Trophoblast cell (in vitro differentiated cells and primary cell): ENCODE data around the gene AHI1.

Experiments
- DNase-seq, 2 donors: peaks; one replicate each; pipeline ENCODE4 v3.0.0-alpha.2; 2016
- H2AFZ ChIP-seq: 2 replicates; pipeline ENCODE4 v1.6.1; 2013; ENCODE audit warnings: low read length, moderate library complexity, mild to moderate bottlenecking; ENCODE audit not compliant: insufficient read depth, poor library complexity
- H2AK5ac ChIP-seq: 2 replicates; pipeline ENCODE4 v1.6.1; 2013; ENCODE audit warnings: mild to moderate bottlenecking, low read length
- H2BK120ac ChIP-seq: 2 replicates; pipeline ENCODE4 v1.6.1; 2013; ENCODE audit warnings: low read length, mild to moderate bottlenecking, moderate library complexity; ENCODE audit not compliant: insufficient read depth, poor library complexity
- H2BK12ac ChIP-seq: 2 replicates; pipeline ENCODE4 v1.6.1; 2013; ENCODE audit warnings: mild to moderate bottlenecking, low read length, moderate library complexity
- H2BK5ac ChIP-seq: 2 replicates; pipeline ENCODE4 v1.6.1; 2013; ENCODE audit warnings: low read length, low read depth, moderate library complexity, mild to moderate bottlenecking; ENCODE audit not compliant: poor library complexity
- H3K14ac ChIP-seq: 2 replicates; pipeline ENCODE4 v1.6.1; 2013; ENCODE audit warnings: mild to moderate bottlenecking, low read length
- H3K18ac ChIP-seq: 2 replicates; pipeline ENCODE4 v1.6.1; 2013; ENCODE audit warnings: mild to moderate bottlenecking, low read length
- H3K23ac ChIP-seq: 2 replicates; pipeline ENCODE4 v1.6.1; 2013; ENCODE audit warnings: low read length
- H3K27ac ChIP-seq: 2 replicates; pipeline ENCODE4 v1.5.1; 2013; ENCODE audit warnings: low read depth, mild to moderate bottlenecking, inconsistent platforms, low read length, moderate library complexity
- H3K27me3 ChIP-seq: 2 replicates; pipeline ENCODE4 v1.6.1; 2013; ENCODE audit warnings: inconsistent platforms, mild to moderate bottlenecking, low read length, moderate library complexity; ENCODE audit not compliant: insufficient read depth
- H3K36me3 ChIP-seq, 2 experiments: 1 replicate in 1 of 2; 2 replicates in 1 of 2; pipeline ENCODE4 v1.6.1; 2013; ENCODE audit warnings: low read length in 2 of 2, mild to moderate bottlenecking in 2 of 2, moderate library complexity in 1 of 2; ENCODE audit not compliant: insufficient read depth in 2 of 2, control insufficient read depth in 1 of 2
- H3K4ac ChIP-seq: 2 replicates; pipeline ENCODE4 v1.6.1; 2013; ENCODE audit warnings: low read depth, mild to moderate bottlenecking, low read length, moderate library complexity
- H3K4me1 ChIP-seq, 2 experiments: 1 replicate in 1 of 2; 2 replicates in 1 of 2; pipeline ENCODE4 v1.6.1; 2013; ENCODE audit warnings: low read length in 2 of 2, mild to moderate bottlenecking in 2 of 2, moderate library complexity in 1 of 2; ENCODE audit not compliant: insufficient read depth in 2 of 2, control insufficient read depth in 1 of 2
- H3K4me2 ChIP-seq: 2 replicates; pipeline ENCODE4 v1.6.1; 2013; ENCODE audit warnings: inconsistent platforms, mild to moderate bottlenecking, low read length, moderate library complexity
- H3K4me3 ChIP-seq: 2 replicates; pipeline ENCODE4 v1.5.1; 2013; ENCODE audit warnings: mild to moderate bottlenecking, low read depth, low read length, inconsistent platforms
- H3K79me1 ChIP-seq: one replicate; pipeline ENCODE4 v1.6.1; 2013; ENCODE audit warnings: low read length
- H3K79me2 ChIP-seq: 2 replicates; pipeline ENCODE4 v1.6.1; 2013; ENCODE audit warnings: low read length, mild to moderate bottlenecking; ENCODE audit not compliant: control insufficient read depth, insufficient read depth, poor library complexity
- H3K9ac ChIP-seq: 2 replicates; pipeline ENCODE4 v1.6.1; 2013; ENCODE audit warnings: mild to moderate bottlenecking, low read length
- H3K9me3 ChIP-seq: 2 replicates; pipeline ENCODE4 v1.6.1; 2013; ENCODE audit warnings: low read depth, mild to moderate bottlenecking, control low read depth, inconsistent platforms, low read length; ENCODE audit not compliant: insufficient read depth
- H4K12ac ChIP-seq: 2 replicates; pipeline ENCODE4 v1.6.1; 2013; ENCODE audit warnings: low read depth, mild to moderate bottlenecking, low read length, moderate library complexity
- H4K8ac ChIP-seq: 2 replicates; pipeline ENCODE4 v1.6.1; 2013; ENCODE audit warnings: low read depth, mild to moderate bottlenecking, low read length, moderate library complexity
- H4K91ac ChIP-seq: one replicate; pipeline ENCODE4 v1.6.1; 2013; ENCODE audit warnings: low read depth, mild to moderate bottlenecking, low read length, moderate library complexity
- WGBS: extraction: QIAGEN DNeasy Blood & Tissue Kit; methylation state at CpG from one replicate; pipeline ENCODE4 v1.1.7; 2013; ENCODE audit warnings: missing lambda C conversion rate; ENCODE audit not compliant: insufficient read length, insufficient coverage; ENCODE audit errors: extremely low coverage; 5-methylcytosine and 5-hydroxymethylcytosine counted together

AHI1 gene

DNA sequence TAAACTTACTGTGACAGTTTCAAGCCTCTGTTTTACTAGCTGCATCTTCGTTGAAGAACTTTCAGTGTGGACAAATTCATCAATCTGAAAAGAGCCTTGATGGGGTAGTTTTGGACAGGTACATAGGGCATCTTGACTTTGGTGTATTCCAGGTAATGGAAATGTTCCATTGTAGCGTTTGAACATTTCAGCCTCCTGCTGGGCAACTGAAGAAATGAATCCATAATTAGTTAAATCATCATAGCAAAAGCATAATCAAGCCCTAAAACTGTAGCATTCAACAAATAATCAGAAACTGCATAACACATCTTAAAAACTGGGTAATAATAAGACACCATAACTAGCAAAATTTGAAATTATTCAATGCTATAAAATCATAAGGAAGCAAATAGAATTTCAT, 86.2 kb downstream of the AHI1 start:
- Histone ChIP-seq H2AK5ac (no peak overlapping the region), H3K4me3 (no peak overlapping the region), H3K36me3 (no peaks in the 10 kb centered on the region), H2BK12ac (no peak overlapping the region), H2BK120ac (no peak overlapping the region), H4K12ac (no peak overlapping the region), H3K4ac (no peak overlapping the region), H4K8ac (no peak overlapping the region), H2BK5ac (no peak overlapping the region), H3K4me1 (no peaks in the 10 kb centered on the region), H3K27ac (no peak overlapping the region), H3K23ac (no peak overlapping the region), H3K9me3 (no peaks in the 10 kb centered on the region), H3K79me1 (no peaks in the 10 kb centered on the region), H3K27me3 (no peaks in the 10 kb centered on the region), H3K4me2 (no peak overlapping the region), H3K14ac (no peak overlapping the region), H2AFZ (no peak overlapping the region), H3K18ac (no peak overlapping the region), H4K91ac (no peak overlapping the region), H3K79me2 (no peaks in the 10 kb centered on the region), H3K9ac (no peak overlapping the region)
- peak in 1 of 2 donors; percentile 36 for DNase-seq
- WGBS = no CpG with 5 or more reads among the region's 2 CpGs

DNA sequence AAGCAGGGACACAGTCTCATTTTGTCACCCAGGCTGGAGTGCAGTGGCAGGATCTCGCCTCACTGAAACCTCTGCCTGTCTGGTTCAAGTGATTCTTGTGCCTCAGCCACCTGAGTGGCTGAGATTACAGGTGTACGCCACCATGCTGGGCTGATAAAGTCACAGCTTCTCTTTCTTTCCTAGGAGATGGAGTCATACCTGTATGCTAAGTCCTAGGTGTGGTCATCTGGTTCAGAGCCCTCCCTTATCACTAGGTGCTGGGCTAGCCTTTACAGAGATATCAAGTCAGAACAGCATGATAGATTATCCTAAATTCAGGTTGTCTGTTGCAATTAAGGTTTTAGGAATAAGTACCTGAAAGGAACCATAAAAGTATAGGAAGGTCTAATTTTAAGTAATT, 86.7 kb downstream of the AHI1 start:
- no peak overlapping the region for H2BK120ac ChIP-seq
- no peak overlapping the region for H2BK5ac ChIP-seq
- no peak overlapping the region for H3K4me3 ChIP-seq
- H3K9me3 ChIP-seq = no peaks in the 10 kb centered on the region
- no peak overlapping the region for H4K12ac ChIP-seq
- H3K4me1 ChIP-seq = no peaks in the 10 kb centered on the region
- H3K79me1 ChIP-seq = no peaks in the 10 kb centered on the region
- no peak overlapping the region for H3K4me2 ChIP-seq
- WGBS = no CpG with 5 or more reads among the region's 2 CpGs
- H2AFZ ChIP-seq = no peak overlapping the region
- H3K27me3 ChIP-seq = no peaks in the 10 kb centered on the region
- H4K91ac ChIP-seq = no peak overlapping the region
- no peak overlapping the region for H3K27ac ChIP-seq
- no peaks in the 10 kb centered on the region for H3K79me2 ChIP-seq
- DNase-seq = no peak
- no peak overlapping the region for H3K4ac ChIP-seq
- H3K36me3 ChIP-seq = no peaks in the 10 kb centered on the region
- H4K8ac ChIP-seq = no peak overlapping the region
- H2AK5ac ChIP-seq = no peak overlapping the region
- H3K23ac ChIP-seq = no peak overlapping the region
- peak overlapping the region; percentile 70 for H3K9ac ChIP-seq
- no peak overlapping the region for H2BK12ac ChIP-seq
- H3K18ac ChIP-seq = no peak overlapping the region
- H3K14ac ChIP-seq = no peak overlapping the region

DNA sequence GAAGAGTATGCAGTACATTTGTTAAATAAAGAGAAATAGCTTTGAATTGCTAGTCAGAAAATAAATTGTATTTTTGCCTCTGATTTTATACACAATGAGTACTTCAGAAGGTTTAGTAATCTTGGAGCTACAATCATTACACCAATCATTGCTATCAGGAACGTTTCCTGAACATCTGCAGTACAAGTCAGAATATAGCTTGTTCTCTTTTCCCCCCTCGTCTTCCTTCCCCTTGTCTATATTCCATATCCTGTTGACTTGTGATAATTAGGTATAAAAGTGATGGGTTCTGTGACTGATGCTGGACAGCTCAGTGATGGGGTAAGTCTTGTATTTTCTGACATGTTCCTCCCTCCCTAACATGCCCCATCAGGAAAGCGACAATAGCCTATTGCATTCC, 94.0 kb downstream of the AHI1 start:
- no peak overlapping the region for H3K14ac ChIP-seq
- H4K12ac ChIP-seq = no peak overlapping the region
- no peak for DNase-seq
- no peak overlapping the region for H2BK5ac ChIP-seq
- WGBS = no CpG with 5 or more reads among the region's 3 CpGs
- no peak overlapping the region for H3K4ac ChIP-seq
- H3K4me1 ChIP-seq = no peaks in the 10 kb centered on the region
- H4K91ac ChIP-seq = no peak overlapping the region
- H2AFZ ChIP-seq = no peak overlapping the region
- no peaks in the 10 kb centered on the region for H3K79me1 ChIP-seq
- H2BK120ac ChIP-seq = no peak overlapping the region
- H4K8ac ChIP-seq = no peak overlapping the region
- no peak overlapping the region for H3K4me3 ChIP-seq
- no peaks in the 10 kb centered on the region for H3K27me3 ChIP-seq
- H3K9me3 ChIP-seq = no peaks in the 10 kb centered on the region
- no peaks in the 10 kb centered on the region for H3K36me3 ChIP-seq
- H3K4me2 ChIP-seq = no peak overlapping the region
- H3K79me2 ChIP-seq = no peaks in the 10 kb centered on the region
- H3K23ac ChIP-seq = no peak overlapping the region
- no peak overlapping the region for H3K27ac ChIP-seq
- no peak overlapping the region for H2AK5ac ChIP-seq
- no peak overlapping the region for H2BK12ac ChIP-seq
- no peak overlapping the region for H3K18ac ChIP-seq
- H3K9ac ChIP-seq = no peak overlapping the region

- H3K36me3 ChIP-seq = no peaks in the 10 kb centered on the region
- H4K91ac ChIP-seq = no peak overlapping the region
- no peak overlapping the region for H3K4me2 ChIP-seq
- no peak overlapping the region for H3K18ac ChIP-seq
- H4K12ac ChIP-seq = no peak overlapping the region
- H3K4me3 ChIP-seq = no peak overlapping the region
- H2BK5ac ChIP-seq = no peak overlapping the region
- DNase-seq = no peak
- H3K27me3 ChIP-seq = no peaks in the 10 kb centered on the region
- H3K9me3 ChIP-seq = no peaks in the 10 kb centered on the region
- no CpG with 5 or more reads among the region's 1 CpG for WGBS
- H3K14ac ChIP-seq = no peak overlapping the region
- H3K4me1 ChIP-seq = no peaks in the 10 kb centered on the region
- H3K79me1 ChIP-seq = no peaks in the 10 kb centered on the region
- no peak overlapping the region for H2BK120ac ChIP-seq
- H2AK5ac ChIP-seq = no peak overlapping the region
- no peak overlapping the region for H3K23ac ChIP-seq
- no peak overlapping the region for H3K27ac ChIP-seq
- H3K9ac ChIP-seq = no peak overlapping the region
- no peaks in the 10 kb centered on the region for H3K79me2 ChIP-seq
- H3K4ac ChIP-seq = no peak overlapping the region
- H2BK12ac ChIP-seq = no peak overlapping the region
- no peak overlapping the region for H2AFZ ChIP-seq
- no peak overlapping the region for H4K8ac ChIP-seq
Measured at GRCh38 chr6:135402311-135402710, 95.2 kb downstream of the AHI1 start.
